ENCODE measurements around the gene FLT4.

DNA sequence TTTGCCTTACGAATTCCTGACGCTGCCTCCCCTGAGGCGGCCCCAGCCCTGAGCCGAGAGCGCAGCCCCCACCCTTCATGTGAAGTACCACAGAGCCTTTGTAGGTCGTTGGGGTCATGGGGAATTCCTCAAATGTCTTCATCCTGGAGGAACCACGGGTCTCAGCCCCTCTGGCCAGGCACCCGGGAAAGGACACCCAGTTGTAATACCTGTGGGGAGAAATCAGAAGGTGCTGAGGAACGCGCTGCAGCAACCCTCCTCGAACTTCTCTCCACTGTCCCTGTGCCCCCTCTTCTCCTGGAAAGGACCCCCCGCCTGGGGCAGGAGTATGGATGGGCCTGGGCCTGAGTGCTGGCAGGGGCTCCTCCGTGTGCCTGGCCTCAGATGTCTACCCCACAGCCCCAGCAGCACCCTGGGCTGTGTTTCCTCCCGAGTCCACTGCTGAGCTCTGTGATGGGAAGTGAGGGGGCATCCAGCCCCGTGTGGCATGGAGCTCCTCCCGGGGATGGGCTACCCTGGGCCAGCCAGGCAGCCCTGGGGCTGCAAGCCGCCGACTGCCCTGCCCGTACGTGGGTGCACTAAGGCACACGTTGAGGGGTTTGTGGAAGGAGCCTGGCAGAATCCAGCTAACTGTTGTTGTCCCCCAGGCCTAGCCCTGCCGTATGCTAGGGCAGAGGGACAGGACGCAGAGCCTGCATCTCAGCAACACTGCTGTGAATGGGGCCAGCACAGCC lies 39.4 kb downstream of the FLT4 start:
- TF ChIP-seq, protein P1, sequence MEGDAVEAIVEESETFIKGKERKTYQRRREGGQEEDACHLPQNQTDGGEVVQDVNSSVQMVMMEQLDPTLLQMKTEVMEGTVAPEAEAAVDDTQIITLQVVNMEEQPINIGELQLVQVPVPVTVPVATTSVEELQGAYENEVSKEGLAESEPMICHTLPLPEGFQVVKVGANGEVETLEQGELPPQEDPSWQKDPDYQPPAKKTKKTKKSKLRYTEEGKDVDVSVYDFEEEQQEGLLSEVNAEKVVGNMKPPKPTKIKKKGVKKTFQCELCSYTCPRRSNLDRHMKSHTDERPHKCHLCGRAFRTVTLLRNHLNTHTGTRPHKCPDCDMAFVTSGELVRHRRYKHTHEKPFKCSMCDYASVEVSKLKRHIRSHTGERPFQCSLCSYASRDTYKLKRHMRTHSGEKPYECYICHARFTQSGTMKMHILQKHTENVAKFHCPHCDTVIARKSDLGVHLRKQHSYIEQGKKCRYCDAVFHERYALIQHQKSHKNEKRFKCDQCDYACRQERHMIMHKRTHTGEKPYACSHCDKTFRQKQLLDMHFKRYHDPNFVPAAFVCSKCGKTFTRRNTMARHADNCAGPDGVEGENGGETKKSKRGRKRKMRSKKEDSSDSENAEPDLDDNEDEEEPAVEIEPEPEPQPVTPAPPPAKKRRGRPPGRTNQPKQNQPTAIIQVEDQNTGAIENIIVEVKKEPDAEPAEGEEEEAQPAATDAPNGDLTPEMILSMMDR (IDR thresholded peaks at IDR 0.05), result no peak
- no peak for TF ChIP-seq POLR2AphosphoS5 (IDR thresholded peaks at IDR 0.05)

Data from sigmoid colon (tissue), 4 donors.